Fibroblast of lung (primary cell): ENCODE measurements around the gene SLC2A5. TPM values are rescaled to one million over a fixed set of nuclear protein-coding genes. Genes with fewer than 3 reads are reported as not detected.

Experiments used
- DNase-seq, 2 donors: peaks; one replicate each; pipeline versions ENCODE4 v3.0.0 to v3.0.0-alpha.2; 2010; ENCODE audit warnings: low read depth in 2 of 2
- H2AFZ ChIP-seq: 2 replicates; pipeline ENCODE4 v1.5.1; 2012; ENCODE audit warnings: low read length, control low read depth, inconsistent platforms
- H3K27ac ChIP-seq: 2 replicates; pipeline ENCODE4 v1.5.1; 2011; ENCODE audit warnings: low read length, control low read depth; ENCODE audit not compliant: insufficient read depth
- H3K27me3 ChIP-seq: 2 replicates; pipeline ENCODE4 v1.5.1; 2011; ENCODE audit warnings: mild to moderate bottlenecking, low read length; ENCODE audit not compliant: control insufficient read depth, insufficient read depth
- H3K36me3 ChIP-seq: 2 replicates; pipeline ENCODE4 v1.5.1; 2011; ENCODE audit warnings: low read length; ENCODE audit not compliant: control insufficient read depth, insufficient read depth
- H3K4me1 ChIP-seq: 2 replicates; pipeline ENCODE4 v1.5.1; 2011; ENCODE audit warnings: low read length; ENCODE audit not compliant: control insufficient read depth, insufficient read depth; ENCODE audit errors: extremely low read depth
- H3K4me2 ChIP-seq: 2 replicates; pipeline ENCODE4 v1.5.1; 2011; ENCODE audit warnings: low read length, control low read depth; ENCODE audit not compliant: insufficient read depth; ENCODE audit errors: extremely low read depth
- H3K4me3 ChIP-seq, 4 experiments: fragments of 200-600 bp in 1 of 4; sonication (generic) in 1 of 4; replicated peaks in 1 of 4; 2 replicates each; pipeline ENCODE4 v1.5.1; 2011 to 2016; ENCODE audit warnings: low read length in 4 of 4, low read depth in 3 of 4, mild to moderate bottlenecking in 3 of 4, control low read depth in 2 of 4, inconsistent platforms in 1 of 4, mixed read lengths in 1 of 4; ENCODE audit not compliant: insufficient read depth in 1 of 4; ENCODE audit errors: control extremely low read depth in 1 of 4
- H3K79me2 ChIP-seq: 2 replicates; pipeline ENCODE4 v1.5.1; 2012; ENCODE audit warnings: mild to moderate bottlenecking, low read length, inconsistent platforms; ENCODE audit not compliant: control insufficient read depth, insufficient read depth
- H3K9ac ChIP-seq: 2 replicates; pipeline ENCODE4 v1.5.1; 2011; ENCODE audit warnings: mild to moderate bottlenecking, low read length, control low read depth; ENCODE audit not compliant: insufficient read depth
- H3K9me3 ChIP-seq: 2 replicates; pipeline ENCODE4 v1.5.1; 2012; ENCODE audit warnings: low read depth, low read length; ENCODE audit not compliant: control insufficient read depth, insufficient read depth
- H4K20me1 ChIP-seq: 2 replicates; pipeline ENCODE4 v1.5.1; 2011; ENCODE audit warnings: low read length; ENCODE audit not compliant: control insufficient read depth, insufficient read depth; ENCODE audit errors: extremely low read depth
- EZH2 ChIP-seq: IDR thresholded peaks from 2 replicates; pipeline ENCODE4 v1.5.1; 2012; ENCODE audit warnings: low read length, control low read depth, mild to moderate bottlenecking; ENCODE audit errors: missing control alignments
- polyA plus RNA-seq, 2 donors: library from polyadenylated mRNA; depleted of rRNA in 1 of 2; stranded (reverse) in 1 of 2; unstranded in 1 of 2; fragments of >200 nt; gene quantifications; 2 replicates each; pipeline ENCODE4 v1.2.1, GENCODE V29; 2011 to 2012; ENCODE audit warnings: missing spikeins in 1 of 2
- total RNA-seq: library from RNA; depleted of rRNA; stranded (reverse); fragments of >200 nt; gene quantifications from 2 replicates; pipeline ENCODE4 v1.2.1, GENCODE V29; 2014
- TF ChIP-seq, protein P1 (sequence below), 2 donors: IDR thresholded peaks in 1 of 2; conservative IDR thresholded peaks in 1 of 2; 1 replicate in 1 of 2; 2 replicates in 1 of 2; pipeline ENCODE4 v1.5.1; 2011 to 2012; ENCODE audit warnings: low read length in 2 of 2, control low read depth in 1 of 2, inconsistent platforms in 1 of 2, low read depth in 1 of 2, mild to moderate bottlenecking in 1 of 2

The SLC2A5 gene
- total and polyA plus RNA-seq, 2 donors (not counting 1 experiment from before 2014, with no cell fraction given), result 0.83 to 5.8 TPM

DNA sequence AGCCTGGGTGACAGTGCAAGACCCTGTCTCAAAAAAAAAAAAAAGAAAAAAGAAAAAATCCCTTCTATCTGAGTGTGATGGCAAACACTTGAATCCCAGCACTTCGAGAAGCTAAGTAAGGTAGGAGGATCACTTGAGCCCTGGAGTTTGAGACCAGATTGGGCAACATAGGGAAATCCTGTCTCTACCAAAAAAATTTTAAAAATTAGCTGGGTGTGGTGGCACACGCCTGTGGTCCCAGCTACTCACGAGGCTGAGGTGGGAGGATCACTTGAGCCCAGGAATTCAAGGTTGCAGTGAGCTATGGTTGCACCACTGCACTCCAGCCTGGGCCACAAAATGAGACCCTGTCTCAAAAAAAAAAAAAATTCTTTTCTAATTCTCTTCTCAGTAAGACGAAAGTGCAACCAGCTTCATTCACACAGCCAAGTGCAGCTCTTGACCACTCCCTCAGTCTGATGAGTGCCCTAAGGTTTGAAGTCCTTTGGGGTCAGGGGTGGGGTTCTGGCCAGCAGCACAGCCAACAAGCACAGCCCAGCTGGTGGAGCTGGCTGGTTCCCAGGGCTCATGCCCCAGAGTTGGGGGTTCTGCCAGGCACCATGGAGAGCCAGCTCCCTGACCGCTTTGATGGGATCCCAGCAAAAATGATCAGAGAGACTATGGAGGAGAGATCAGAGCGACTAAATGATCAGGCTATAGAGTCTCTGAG lies 8.0 kb downstream of the SLC2A5 start:
- Histone ChIP-seq H3K9ac (no peak overlapping the region), H3K9me3 (no peaks in the 10 kb centered on the region), H3K4me2 (no peak overlapping the region), H3K4me1 (peaks cover 13% of the 10 kb centered on the region), H3K27ac (no peak overlapping the region), H3K4me3 (no peak overlapping the region), H3K27me3 (no peaks in the 10 kb centered on the region), H3K79me2 (no peaks in the 10 kb centered on the region), H4K20me1 (no peaks in the 10 kb centered on the region), H2AFZ (no peak overlapping the region), H3K36me3 (no peaks in the 10 kb centered on the region)
- TF ChIP-seq EZH2, result no peak
- TF ChIP-seq, protein P1, sequence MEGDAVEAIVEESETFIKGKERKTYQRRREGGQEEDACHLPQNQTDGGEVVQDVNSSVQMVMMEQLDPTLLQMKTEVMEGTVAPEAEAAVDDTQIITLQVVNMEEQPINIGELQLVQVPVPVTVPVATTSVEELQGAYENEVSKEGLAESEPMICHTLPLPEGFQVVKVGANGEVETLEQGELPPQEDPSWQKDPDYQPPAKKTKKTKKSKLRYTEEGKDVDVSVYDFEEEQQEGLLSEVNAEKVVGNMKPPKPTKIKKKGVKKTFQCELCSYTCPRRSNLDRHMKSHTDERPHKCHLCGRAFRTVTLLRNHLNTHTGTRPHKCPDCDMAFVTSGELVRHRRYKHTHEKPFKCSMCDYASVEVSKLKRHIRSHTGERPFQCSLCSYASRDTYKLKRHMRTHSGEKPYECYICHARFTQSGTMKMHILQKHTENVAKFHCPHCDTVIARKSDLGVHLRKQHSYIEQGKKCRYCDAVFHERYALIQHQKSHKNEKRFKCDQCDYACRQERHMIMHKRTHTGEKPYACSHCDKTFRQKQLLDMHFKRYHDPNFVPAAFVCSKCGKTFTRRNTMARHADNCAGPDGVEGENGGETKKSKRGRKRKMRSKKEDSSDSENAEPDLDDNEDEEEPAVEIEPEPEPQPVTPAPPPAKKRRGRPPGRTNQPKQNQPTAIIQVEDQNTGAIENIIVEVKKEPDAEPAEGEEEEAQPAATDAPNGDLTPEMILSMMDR (conservative IDR thresholded peaks at IDR 0.05 in 1 of 2, IDR thresholded peaks at IDR 0.05 in 1 of 2; ENCODE audit: low read depth in 1 of 2, low read length in 2 of 2), result no peak
- peak in 1 of 2 donors; percentile 16 for DNase-seq

DNA sequence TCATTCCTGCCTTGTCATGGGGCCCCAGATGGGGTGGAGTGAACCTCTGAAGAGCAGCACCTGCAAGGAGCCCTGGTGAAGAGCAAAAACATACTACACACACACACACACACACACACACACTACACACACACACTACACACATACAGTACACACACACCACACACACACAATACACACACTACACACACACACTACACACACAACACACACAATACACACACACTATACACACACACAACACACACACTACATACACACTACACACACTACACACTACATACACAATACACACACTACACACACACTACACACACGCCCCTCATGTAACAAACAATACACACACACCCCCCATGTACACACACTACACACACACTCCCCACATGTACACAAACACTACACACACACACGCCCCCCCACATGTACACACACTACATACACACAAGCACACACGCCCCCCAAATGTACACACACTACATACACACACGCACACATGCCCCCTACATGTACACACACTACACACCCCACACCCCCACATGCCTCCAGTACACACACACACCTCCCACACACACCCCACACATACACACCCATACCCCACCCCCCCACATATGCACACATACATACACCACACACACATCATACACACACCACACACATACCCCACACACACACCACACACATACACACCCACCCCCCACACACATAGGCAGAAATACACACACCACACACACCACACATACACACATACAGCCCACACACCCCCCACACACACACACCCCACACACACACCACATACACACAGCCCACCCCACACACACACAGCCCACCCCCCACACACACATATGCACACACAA lies 9.3 kb downstream of the SLC2A5 start:
- TF ChIP-seq EZH2, result no peak
- TF ChIP-seq, protein P1 (conservative IDR thresholded peaks at IDR 0.05 in 1 of 2, IDR thresholded peaks at IDR 0.05 in 1 of 2; ENCODE audit: low read depth in 1 of 2, low read length in 2 of 2), result no peak
- H2AFZ ChIP-seq, result no peak overlapping the region

DNA sequence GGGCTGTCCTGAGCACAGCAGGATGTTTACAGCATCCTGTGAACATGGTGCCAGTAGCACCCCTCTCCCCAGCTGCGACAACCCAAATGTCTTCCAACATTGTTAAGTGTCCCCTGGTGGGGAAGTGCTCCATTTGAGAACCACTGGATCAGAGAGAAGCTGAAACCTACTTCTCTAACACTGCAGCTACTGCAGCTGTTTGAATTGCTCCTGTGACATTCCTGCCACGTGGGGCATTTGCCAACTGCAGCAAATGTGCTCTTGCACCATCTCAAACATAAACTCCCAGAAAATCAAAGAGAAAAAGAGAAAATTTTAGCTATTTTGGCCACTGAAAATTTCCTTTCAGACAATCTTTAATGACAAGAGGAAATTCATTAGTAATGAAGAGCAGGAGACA lies 11.0 kb downstream of the SLC2A5 start:
- Histone ChIP-seq H2AFZ (no peak overlapping the region), H3K36me3 (no peaks in the 10 kb centered on the region), H3K4me2 (no peak overlapping the region), H3K4me1 (peaks cover 8% of the 10 kb centered on the region), H3K9ac (no peak overlapping the region), H3K27ac (no peak overlapping the region), H3K27me3 (no peaks in the 10 kb centered on the region), H3K9me3 (no peaks in the 10 kb centered on the region), H4K20me1 (no peaks in the 10 kb centered on the region), H3K4me3 (no peak overlapping the region), H3K79me2 (no peaks in the 10 kb centered on the region)
- DNase-seq, result peak in 1 of 2 donors; percentile 41
- no peak for TF ChIP-seq EZH2
- TF ChIP-seq, protein P1 (conservative IDR thresholded peaks at IDR 0.05 in 1 of 2, IDR thresholded peaks at IDR 0.05 in 1 of 2; ENCODE audit: low read depth in 1 of 2, low read length in 2 of 2), result peak; percentile 26 to 48

More for the DNA sequence above, 9.3 kb downstream of the SLC2A5 start:
- Histone ChIP-seq H4K20me1 (no peaks in the 10 kb centered on the region), H3K4me3 (no peak overlapping the region), H3K27me3 (no peaks in the 10 kb centered on the region), H3K4me2 (no peak overlapping the region), H3K9me3 (no peaks in the 10 kb centered on the region), H3K27ac (no peak overlapping the region), H3K9ac (no peak overlapping the region), H3K79me2 (no peaks in the 10 kb centered on the region), H3K36me3 (no peaks in the 10 kb centered on the region), H3K4me1 (peaks cover 12% of the 10 kb centered on the region)
- DNase-seq, result no peak
